Urinary bladder (tissue), 4 donors: ENCODE measurements around the gene SEZ6L. TPM values are rescaled to one million over a fixed set of nuclear protein-coding genes. Genes with fewer than 3 reads are reported as not detected.

ENCODE experiments used
- DNase-seq: peaks from one replicate; pipeline ENCODE4 v3.0.0-alpha.2; 2015; ENCODE audit errors: extremely low spot score
- H3K27ac ChIP-seq: one replicate; pipeline ENCODE4 v1.5.1; 2013; ENCODE audit warnings: low read depth, mild to moderate bottlenecking, moderate library complexity
- H3K36me3 ChIP-seq: one replicate; pipeline ENCODE4 v1.6.1; 2013; ENCODE audit warnings: mild to moderate bottlenecking, moderate library complexity; ENCODE audit not compliant: insufficient read depth
- H3K4me1 ChIP-seq: one replicate; pipeline ENCODE4 v1.6.1; 2013; ENCODE audit warnings: mild to moderate bottlenecking, moderate library complexity; ENCODE audit not compliant: insufficient read depth
- H3K4me3 ChIP-seq: one replicate; pipeline ENCODE4 v1.5.1; 2013; ENCODE audit warnings: low read depth, low read length
- WGBS: extraction: QIAGEN DNeasy Blood & Tissue Kit; methylation state at CpG from one replicate; pipeline ENCODE4 v1.1.7; 2013; 5-methylcytosine and 5-hydroxymethylcytosine counted together
- polyA plus RNA-seq: library from polyadenylated mRNA; stranded (reverse); fragments of 200-250 nt; gene quantifications from one replicate; pipeline ENCODE4 v1.2.3, GENCODE V29; 2013
- total RNA-seq: library from RNA; depleted of rRNA; stranded (reverse); fragments of >200 nt; gene quantifications from one replicate; pipeline ENCODE4 v1.2.3, GENCODE V29; 2014
- donor health status: healthy with polysubstance abuse.
- donor health status: healthy.

Gene SEZ6L
- total and polyA plus RNA-seq, 2 donors: 0.48 to 2.0 TPM

GRCh38 chr22:26304730-26305129 is 135.5 kb downstream of the SEZ6L start:
- Histone ChIP-seq H3K4me3 (no peak overlapping the region), H3K4me1 (no peaks in the 10 kb centered on the region), H3K36me3 (no peaks in the 10 kb centered on the region), H3K27ac (no peak overlapping the region)
- DNase-seq: no peak
- 71% methylated on average over 3 of the region's 3 CpGs for WGBS

- Histone ChIP-seq H3K36me3 (no peaks in the 10 kb centered on the region), H3K4me3 (no peak overlapping the region), H3K27ac (no peak overlapping the region), H3K4me1 (no peaks in the 10 kb centered on the region)
- DNase-seq: no peak
- 68% methylated on average over 3 of the region's 3 CpGs for WGBS
Measured at GRCh38 chr22:26308467-26308866, 139.2 kb downstream of the SEZ6L start.

- Histone ChIP-seq H3K4me1 (no peaks in the 10 kb centered on the region), H3K4me3 (no peak overlapping the region), H3K27ac (no peak overlapping the region), H3K36me3 (no peaks in the 10 kb centered on the region)
- DNase-seq: no peak
- 90% methylated on average over 13 of the region's 13 CpGs for WGBS
Measured at GRCh38 chr22:26310616-26311015, 141.4 kb downstream of the SEZ6L start.

GRCh38 chr22:26313291-26313690 is 144.0 kb downstream of the SEZ6L start:
- DNase-seq: no peak
- H3K27ac ChIP-seq: no peak overlapping the region
- H3K4me1 ChIP-seq: no peaks in the 10 kb centered on the region
- H3K36me3 ChIP-seq: no peaks in the 10 kb centered on the region
- 64% methylated on average over 7 of the region's 7 CpGs for WGBS
- no peak overlapping the region for H3K4me3 ChIP-seq

GRCh38 chr22:26314171-26314570 is 144.9 kb downstream of the SEZ6L start:
- DNase-seq: no peak
- Histone ChIP-seq H3K36me3 (no peaks in the 10 kb centered on the region), H3K4me1 (no peaks in the 10 kb centered on the region), H3K27ac (no peak overlapping the region), H3K4me3 (no peak overlapping the region)
- WGBS: 83% methylated on average over 2 of the region's 2 CpGs

GRCh38 chr22:26314656-26315055 is 145.4 kb downstream of the SEZ6L start:
- DNase-seq: no peak
- Histone ChIP-seq H3K4me3 (no peak overlapping the region), H3K36me3 (no peaks in the 10 kb centered on the region), H3K27ac (no peak overlapping the region), H3K4me1 (no peaks in the 10 kb centered on the region)
- 55% methylated on average over 6 of the region's 6 CpGs for WGBS

GRCh38 chr22:26316732-26317285 is 147.5 kb downstream of the SEZ6L start:
- no peak overlapping the region for H3K27ac ChIP-seq
- no peak overlapping the region for H3K4me3 ChIP-seq
- no peaks in the 10 kb centered on the region for H3K36me3 ChIP-seq
- no peaks in the 10 kb centered on the region for H3K4me1 ChIP-seq
- no peak for DNase-seq
- 82% methylated on average over 2 of the region's 2 CpGs for WGBS

- no peaks in the 10 kb centered on the region for H3K36me3 ChIP-seq
- WGBS: 38% methylated on average over 6 of the region's 6 CpGs
- DNase-seq: no peak
- H3K27ac ChIP-seq: no peak overlapping the region
- H3K4me3 ChIP-seq: no peak overlapping the region
- no peaks in the 10 kb centered on the region for H3K4me1 ChIP-seq
Measured at GRCh38 chr22:26318975-26319374, 149.7 kb downstream of the SEZ6L start.

- WGBS: 53% methylated on average over 5 of the region's 5 CpGs
- Histone ChIP-seq H3K4me1 (no peaks in the 10 kb centered on the region), H3K27ac (no peak overlapping the region), H3K4me3 (no peak overlapping the region), H3K36me3 (no peaks in the 10 kb centered on the region)
- no peak for DNase-seq
Measured at GRCh38 chr22:26320447-26320846, 151.2 kb downstream of the SEZ6L start.

GRCh38 chr22:26321469-26321913 is 152.2 kb downstream of the SEZ6L start:
- whole genome bisulfite sequencing: 26% methylated on average over 12 of the region's 12 CpGs
- Histone ChIP-seq H3K4me3 (no peak overlapping the region), H3K4me1 (no peaks in the 10 kb centered on the region), H3K27ac (no peak overlapping the region), H3K36me3 (no peaks in the 10 kb centered on the region)
- no peak for DNase-seq

GRCh38 chr22:26322179-26322905 is 153.1 kb downstream of the SEZ6L start:
- Histone ChIP-seq H3K36me3 (no peaks in the 10 kb centered on the region), H3K27ac (no peak overlapping the region), H3K4me1 (no peaks in the 10 kb centered on the region), H3K4me3 (no peak overlapping the region)
- no peak for DNase-seq
- WGBS: 67% methylated on average over 11 of the region's 11 CpGs

GRCh38 chr22:26323013-26323412 is 153.8 kb downstream of the SEZ6L start:
- Histone ChIP-seq H3K4me3 (no peak overlapping the region), H3K27ac (no peak overlapping the region), H3K4me1 (no peaks in the 10 kb centered on the region), H3K36me3 (no peaks in the 10 kb centered on the region)
- no peak for DNase-seq
- 82% methylated on average over 5 of the region's 5 CpGs for WGBS

GRCh38 chr22:26324150-26324549 is 154.9 kb downstream of the SEZ6L start:
- Histone ChIP-seq H3K4me3 (no peak overlapping the region), H3K36me3 (no peaks in the 10 kb centered on the region), H3K27ac (no peak overlapping the region), H3K4me1 (no peaks in the 10 kb centered on the region)
- WGBS: 70% methylated on average over 4 of the region's 4 CpGs
- DNase-seq: no peak

- no peak overlapping the region for H3K4me3 ChIP-seq
- no peaks in the 10 kb centered on the region for H3K4me1 ChIP-seq
- no peaks in the 10 kb centered on the region for H3K36me3 ChIP-seq
- no peak overlapping the region for H3K27ac ChIP-seq
- DNase-seq: no peak
- WGBS: 74% methylated on average over 4 of the region's 4 CpGs
Measured at GRCh38 chr22:26325641-26326040, 156.4 kb downstream of the SEZ6L start.
